ENCODE results near the gene LGSN. TPM values are rescaled to one million over a fixed set of nuclear protein-coding genes. Genes with fewer than 3 reads are reported as not detected.
"Not testable (repeated sequence)": the region's sequence is repeated elsewhere in the genome, so short reads cannot be mapped to it uniquely, and the experiment has no call there.

Gene LGSN
- total and polyA plus RNA-seq, 2 donors (not counting 3 experiments of a cell fraction or from before 2014, with no cell fraction given) = not detected

- POLR2A ChIA-PET; FAIRE-seq; H3K36me3 ChIP-seq (ENCODE audit: control insufficient read depth in 2 of 2, extremely low read depth in 1 of 2, insufficient read depth in 2 of 2, low read length in 2 of 2); intact Hi-C loops (cut with micrococcal nuclease); H3K9ac ChIP-seq (replicated peaks; ENCODE audit: extremely low read depth, insufficient read depth, low read length); H4K20me1 ChIP-seq (replicated peaks; ENCODE audit: control insufficient read depth, extremely low read depth, insufficient read depth, low read length); dilution Hi-C loops (cut with MboI; ENCODE audit: extremely low pct_ligation_motif_present, low sequenced_read_pairs); BruUV-seq (replicated peaks); H3K4me3 ChIP-seq (replicated peaks in 1 of 3; ENCODE audit: insufficient read depth in 1 of 3, low read depth in 1 of 3, low read length in 3 of 3); H2AFZ ChIP-seq (ENCODE audit: low read depth, low read length); H3K27ac ChIP-seq (ENCODE audit: insufficient read depth, low read depth, low read length); CTCF ChIA-PET; H3K9me3 ChIP-seq (replicated peaks; ENCODE audit: control insufficient read depth, insufficient read depth, low read length); H3K79me2 ChIP-seq (ENCODE audit: control insufficient read depth, insufficient read depth, low read length); DNase-seq (ENCODE audit: low read depth, low spot score); H3K9me1 ChIP-seq (replicated peaks; ENCODE audit: control insufficient read depth, extremely low read depth, insufficient read depth, low read length); H3K27me3 ChIP-seq (ENCODE audit: control insufficient read depth in 2 of 2, insufficient read depth in 2 of 2, low read length in 2 of 2); H3K4me2 ChIP-seq (ENCODE audit: insufficient read depth, low read length); H3K4me1 ChIP-seq (ENCODE audit: control insufficient read depth, extremely low read depth, insufficient read depth, low read length): not testable (repeated sequence)
Observed at GRCh38 chr6:63362500-63363120, 42.8 kb upstream of the LGSN start.

- POLR2A ChIA-PET; H2AFZ ChIP-seq (ENCODE audit: low read depth, low read length); H3K4me1 ChIP-seq (ENCODE audit: control insufficient read depth, extremely low read depth, insufficient read depth, low read length); H4K20me1 ChIP-seq (replicated peaks; ENCODE audit: control insufficient read depth, extremely low read depth, insufficient read depth, low read length); H3K4me2 ChIP-seq (ENCODE audit: insufficient read depth, low read length); intact Hi-C loops (cut with micrococcal nuclease); dilution Hi-C loops (cut with MboI; ENCODE audit: extremely low pct_ligation_motif_present, low sequenced_read_pairs); H3K9me3 ChIP-seq (replicated peaks; ENCODE audit: control insufficient read depth, insufficient read depth, low read length); BruUV-seq (replicated peaks); H3K27me3 ChIP-seq (ENCODE audit: control insufficient read depth in 2 of 2, insufficient read depth in 2 of 2, low read length in 2 of 2); H3K27ac ChIP-seq (ENCODE audit: insufficient read depth, low read depth, low read length); H3K36me3 ChIP-seq (ENCODE audit: control insufficient read depth in 2 of 2, extremely low read depth in 1 of 2, insufficient read depth in 2 of 2, low read length in 2 of 2); H3K9ac ChIP-seq (replicated peaks; ENCODE audit: extremely low read depth, insufficient read depth, low read length); H3K79me2 ChIP-seq (ENCODE audit: control insufficient read depth, insufficient read depth, low read length); FAIRE-seq; H3K9me1 ChIP-seq (replicated peaks; ENCODE audit: control insufficient read depth, extremely low read depth, insufficient read depth, low read length); DNase-seq (ENCODE audit: low read depth, low spot score); H3K4me3 ChIP-seq (replicated peaks in 1 of 3; ENCODE audit: insufficient read depth in 1 of 3, low read depth in 1 of 3, low read length in 3 of 3); CTCF ChIA-PET: not testable (repeated sequence)
Observed at GRCh38 chr6:63357384-63357783, 37.6 kb upstream of the LGSN start.

GRCh38 chr6:63355632-63356031 is 35.8 kb upstream of the LGSN start:
- no peaks in the 10 kb centered on the region for H3K79me2 ChIP-seq (ENCODE audit: control insufficient read depth, insufficient read depth, low read length)
- H3K4me1 ChIP-seq (ENCODE audit: control insufficient read depth, extremely low read depth, insufficient read depth, low read length) = peaks cover 9% of the 10 kb centered on the region
- CTCF ChIA-PET = no interaction called here
- POLR2A ChIA-PET = no interaction called here
- H3K4me3 ChIP-seq (replicated peaks in 1 of 3; ENCODE audit: insufficient read depth in 1 of 3, low read depth in 1 of 3, low read length in 3 of 3) = no peak overlapping the region
- no peak overlapping the region for H2AFZ ChIP-seq (ENCODE audit: low read depth, low read length)
- H3K27me3 ChIP-seq (ENCODE audit: control insufficient read depth in 2 of 2, insufficient read depth in 2 of 2, low read length in 2 of 2) = no peaks in the 10 kb centered on the region
- no TSS peak for BruUV-seq (replicated peaks)
- H3K9me3 ChIP-seq (replicated peaks; ENCODE audit: control insufficient read depth, insufficient read depth, low read length) = no peaks in the 10 kb centered on the region
- dilution Hi-C loops (cut with MboI; ENCODE audit: extremely low pct_ligation_motif_present, low sequenced_read_pairs) = no loop called here
- intact Hi-C loops (cut with micrococcal nuclease) = no loop called here
- H3K4me2 ChIP-seq (ENCODE audit: insufficient read depth, low read length) = no peak overlapping the region
- no peak overlapping the region for H3K9ac ChIP-seq (replicated peaks; ENCODE audit: extremely low read depth, insufficient read depth, low read length)
- H3K27ac ChIP-seq (ENCODE audit: insufficient read depth, low read depth, low read length) = no peak overlapping the region
- DNase-seq (ENCODE audit: low read depth, low spot score) (no peak), FAIRE-seq (no peak)
- no peaks in the 10 kb centered on the region for H4K20me1 ChIP-seq (replicated peaks; ENCODE audit: control insufficient read depth, extremely low read depth, insufficient read depth, low read length)
- H3K36me3 ChIP-seq (ENCODE audit: control insufficient read depth in 2 of 2, extremely low read depth in 1 of 2, insufficient read depth in 2 of 2, low read length in 2 of 2) = no peaks in the 10 kb centered on the region
- no peak for TF ChIP-seq FOS (IDR thresholded peaks at IDR 0.05; ENCODE audit: borderline replicate concordance, insufficient read depth, low read length)
- no peak for TF ChIP-seq GATA2 (IDR thresholded peaks at IDR 0.05; ENCODE audit: insufficient read depth, insufficient read length, low read depth, low read length)
- TF ChIP-seq EZH2 (IDR thresholded peaks at IDR 0.05; ENCODE audit: borderline replicate concordance, low read depth, low read length, severe bottlenecking) = no peak
- TF ChIP-seq POLR2AphosphoS5 (IDR thresholded peaks at IDR 0.05; ENCODE audit: insufficient read depth, low read depth, low read length) = no peak
- no peak for TF ChIP-seq CTCF (IDR thresholded peaks at IDR 0.05; ENCODE audit: extremely low read depth in 1 of 2, insufficient read depth in 1 of 2, low read depth in 1 of 2, low read length in 2 of 2)
- TF ChIP-seq POLR2A (IDR thresholded peaks at IDR 0.05; ENCODE audit: low read depth, low read length) = no peak
- no peak for TF ChIP-seq MAX (IDR thresholded peaks at IDR 0.05; ENCODE audit: insufficient read depth, insufficient read length)
- no peak for TF ChIP-seq JUN (IDR thresholded peaks at IDR 0.05; ENCODE audit: borderline replicate concordance, insufficient read depth, insufficient read length, low read depth)
- no peak for TF ChIP-seq MYC (IDR thresholded peaks at IDR 0.05; ENCODE audit: low read depth, low read length)
- H3K9me1 ChIP-seq (replicated peaks; ENCODE audit: control insufficient read depth, extremely low read depth, insufficient read depth, low read length) = no peaks in the 10 kb centered on the region
